ENCODE results near the gene ZNF556.
A peak's percentile ranks its signal among the peaks of the same experiment; 100 is the strongest.

Gene ZNF556

GRCh38 chr19:2905918-2906519 lies 38.9 kb downstream of the ZNF556 start:
- TF ChIP-seq CTCF (IDR thresholded peaks at IDR 0.05; ENCODE audit: low read length, missing control alignments) = no peak
- H3K4me3 ChIP-seq (replicated peaks; ENCODE audit: low read depth, low read length) = no peak overlapping the region
- DNase-seq (ENCODE audit: low read depth) = no peak

- TF ChIP-seq CTCF (IDR thresholded peaks at IDR 0.05; ENCODE audit: low read length, missing control alignments) = no peak
- H3K4me3 ChIP-seq (replicated peaks; ENCODE audit: low read depth, low read length) = no peak overlapping the region
- no peak for DNase-seq (ENCODE audit: low read depth)
Observed at GRCh38 chr19:2906631-2907195, 39.6 kb downstream of the ZNF556 start.

GRCh38 chr19:2912306-2912705 lies 45.2 kb downstream of the ZNF556 start:
- no peak for TF ChIP-seq CTCF (IDR thresholded peaks at IDR 0.05; ENCODE audit: low read length, missing control alignments)
- DNase-seq (ENCODE audit: low read depth) = no peak

GRCh38 chr19:2917275-2918184 lies 50.4 kb downstream of the ZNF556 start:
- H3K4me3 ChIP-seq (replicated peaks; ENCODE audit: low read depth, low read length) = no peak overlapping the region
- TF ChIP-seq CTCF (IDR thresholded peaks at IDR 0.05; ENCODE audit: low read length, missing control alignments) = no peak
- DNase-seq (ENCODE audit: low read depth) = no peak

More at GRCh38 chr19:2912306-2912705, 45.2 kb downstream of the ZNF556 start:
- H3K4me3 ChIP-seq (replicated peaks; ENCODE audit: low read depth, low read length) = no peak overlapping the region

GRCh38 chr19:2922987-2923386 lies 55.9 kb downstream of the ZNF556 start:
- peak; percentile 18 for DNase-seq (ENCODE audit: low read depth)
- no peak for TF ChIP-seq CTCF (IDR thresholded peaks at IDR 0.05; ENCODE audit: low read length, missing control alignments)
- H3K4me3 ChIP-seq (replicated peaks; ENCODE audit: low read depth, low read length) = no peak overlapping the region

- no peak for TF ChIP-seq CTCF (IDR thresholded peaks at IDR 0.05; ENCODE audit: low read length, missing control alignments)
- H3K4me3 ChIP-seq (replicated peaks; ENCODE audit: low read depth, low read length) = no peak overlapping the region
- DNase-seq (ENCODE audit: low read depth) = peak; percentile 58
Observed at GRCh38 chr19:2923510-2923909, 56.4 kb downstream of the ZNF556 start.

Measured in fibroblast of pulmonary artery (primary cell).